Adrenal gland (tissue), 5 donors: ENCODE results near the gene TNS3.

Source experiments
- CTCF ChIP-seq, 6 experiments: fragments of 450-650 bp in 4 of 6; fragments of 200-600 bp in 2 of 6; sonication (generic) in 1 of 6; IDR thresholded peaks; 1 replicate in 5 of 6; 2 replicates in 1 of 6; pipeline versions ENCODE4 v1.5.1 to v1.8.0; 2016 to 2021; ENCODE audit warnings: antibody characterized with exemption in 6 of 6, mild to moderate bottlenecking in 2 of 6, moderate library complexity in 1 of 6
- POLR2A ChIP-seq, 2 donors: fragments of 450-650 bp; IDR thresholded peaks; one replicate each; pipeline ENCODE4 v1.6.1; 2017; ENCODE audit warnings: antibody characterized with exemption in 2 of 2, mild to moderate bottlenecking in 2 of 2, moderate library complexity in 1 of 2
- donor health status: DM: no; HTN: no; CAD: no.

- TF ChIP-seq POLR2A (IDR thresholded peaks at IDR 0.05): no peak
- no peak for TF ChIP-seq CTCF (IDR thresholded peaks at IDR 0.05)
Observed at GRCh38 chr7:47357361-47357760, 224.6 kb downstream of the TNS3 start.
